IMR-90 (cell line): ENCODE data around the gene JPT2. TPM values are rescaled to one million over a fixed set of nuclear protein-coding genes. Genes with fewer than 3 reads are reported as not detected.

Experiments
- ATAC-seq: fragments of 200-7000 bp; cut with Tn5 transposase; 2 replicates; pipeline ENCODE4 v1.9.1; 2020; ENCODE audit warnings: low read depth, mild to moderate bottlenecking, moderate library complexity
- BruUV-seq: library from RNA; stranded (reverse); fragments of 400-500 nt; replicated peaks from 2 replicates; lab custom pipeline; 2021; lab: Mats Ljungman, UMichigan
- CTCF ChIA-PET: fragments of 300-600 bp; formaldehyde crosslinking; extraction: SDS; loops from one replicate; lab custom pipeline; 2021; ENCODE audit warnings: antibody characterized with exemption; lab: Yijun Ruan, JAX
- POLR2A ChIA-PET: fragments of 300-600 bp; sonication (Branson Sonifier 250); formaldehyde crosslinking; loops from one replicate; lab custom pipeline; 2022; ENCODE audit warnings: antibody characterized with exemption; ENCODE audit not compliant: unreplicated experiment; lab: Charles Lee
- DNase-seq: peaks from one replicate; pipeline ENCODE4 v3.0.0; 2013
- H2AFZ ChIP-seq: replicated peaks from 2 replicates; pipeline ENCODE3; 2013; ENCODE audit warnings: low read length, mild to moderate bottlenecking; ENCODE audit not compliant: poor library complexity
- H2AK5ac ChIP-seq: 2 replicates; pipeline ENCODE4 v1.6.1; 2013; ENCODE audit warnings: low read depth, low read length, inconsistent platforms
- H2AK9ac ChIP-seq: replicated peaks from 2 replicates; pipeline ENCODE3; 2013; ENCODE audit warnings: mild to moderate bottlenecking, low read depth, low read length, moderate library complexity; ENCODE audit not compliant: poor library complexity
- H2BK120ac ChIP-seq: 2 replicates; pipeline ENCODE4 v1.6.1; 2013; ENCODE audit warnings: low read depth, low read length, inconsistent platforms
- H2BK15ac ChIP-seq: 3 replicates; pipeline ENCODE4 v1.6.1; 2013; ENCODE audit warnings: low read depth, low read length, inconsistent platforms
- H2BK20ac ChIP-seq: 2 replicates; pipeline ENCODE4 v1.6.1; 2013; ENCODE audit warnings: low read depth, mild to moderate bottlenecking, inconsistent platforms, low read length, moderate library complexity
- H2BK5ac ChIP-seq: 2 replicates; pipeline ENCODE4 v1.6.1; 2013; ENCODE audit warnings: mild to moderate bottlenecking, low read depth, low read length, inconsistent platforms; ENCODE audit not compliant: poor library complexity, severe bottlenecking
- H3K14ac ChIP-seq: replicated peaks from 2 replicates; pipeline ENCODE4 v1.6.1; 2013; ENCODE audit warnings: low read depth, low read length, inconsistent platforms
- H3K18ac ChIP-seq: 2 replicates; pipeline ENCODE4 v1.6.1; 2013; ENCODE audit warnings: low read depth, low read length, control low read depth
- H3K23ac ChIP-seq: 2 replicates; pipeline ENCODE4 v1.6.1; 2013; ENCODE audit warnings: low read depth, low read length, inconsistent platforms
- H3K27ac ChIP-seq: 2 replicates; pipeline ENCODE4 v1.5.1; 2013; ENCODE audit warnings: mild to moderate bottlenecking, control low read depth, low read length; ENCODE audit not compliant: insufficient read depth
- H3K27me3 ChIP-seq: 2 replicates; pipeline ENCODE4 v1.6.1; 2013; ENCODE audit warnings: low read length; ENCODE audit not compliant: control insufficient read depth, insufficient read depth
- H3K36me3 ChIP-seq: 2 replicates; pipeline ENCODE4 v1.6.1; 2013; ENCODE audit warnings: low read length, mixed read lengths; ENCODE audit not compliant: control insufficient read depth, insufficient read depth
- H3K4ac ChIP-seq: 2 replicates; pipeline ENCODE4 v1.6.1; 2013; ENCODE audit warnings: low read depth, low read length, inconsistent platforms
- H3K4me1 ChIP-seq: 2 replicates; pipeline ENCODE4 v1.6.1; 2013; ENCODE audit warnings: low read length, mixed read lengths; ENCODE audit not compliant: control insufficient read depth, insufficient read depth
- H3K4me2 ChIP-seq: 2 replicates; pipeline ENCODE4 v1.6.1; 2013; ENCODE audit warnings: low read depth, mild to moderate bottlenecking, control low read depth, low read length, moderate library complexity
- H3K4me3 ChIP-seq: 2 replicates; pipeline ENCODE4 v1.5.1; 2013; ENCODE audit warnings: low read depth, mild to moderate bottlenecking, control low read depth, low read length, moderate library complexity; ENCODE audit not compliant: insufficient read depth
- H3K56ac ChIP-seq: 2 replicates; pipeline ENCODE4 v1.6.1; 2013; ENCODE audit warnings: low read length, inconsistent platforms; ENCODE audit not compliant: insufficient read depth; ENCODE audit errors: extremely low read depth
- H3K79me1 ChIP-seq, 2 experiments: 2 replicates each; pipeline ENCODE4 v1.6.1; 2013; ENCODE audit warnings: low read length in 2 of 2, inconsistent platforms in 1 of 2, low read depth in 1 of 2
- H3K9ac ChIP-seq: 2 replicates; pipeline ENCODE4 v1.6.1; 2013; ENCODE audit warnings: low read depth, low read length, control low read depth
- H3K9me1 ChIP-seq: 2 replicates; pipeline ENCODE4 v1.6.1; 2013; ENCODE audit warnings: low read length, inconsistent platforms; ENCODE audit not compliant: insufficient read depth
- H3K9me3 ChIP-seq: 2 replicates; pipeline ENCODE4 v1.6.1; 2013; ENCODE audit warnings: low read length; ENCODE audit not compliant: control insufficient read depth, insufficient read depth
- H4K20me1 ChIP-seq: 2 replicates; pipeline ENCODE4 v1.6.1; 2013; ENCODE audit warnings: low read length, inconsistent platforms; ENCODE audit not compliant: insufficient read depth
- H4K5ac ChIP-seq: 2 replicates; pipeline ENCODE4 v1.6.1; 2013; ENCODE audit warnings: mild to moderate bottlenecking, low read depth, low read length, control low read depth
- H4K8ac ChIP-seq, 2 experiments: 2 replicates each; pipeline ENCODE4 v1.6.1; 2013; ENCODE audit warnings: low read depth in 2 of 2, low read length in 2 of 2, control low read depth in 1 of 2, inconsistent platforms in 1 of 2
- H4K91ac ChIP-seq: 2 replicates; pipeline ENCODE4 v1.6.1; 2013; ENCODE audit warnings: low read depth, low read length, inconsistent platforms; ENCODE audit not compliant: insufficient read depth
- BHLHE40 ChIP-seq: fragments of 150-350 bp; IDR thresholded peaks from 2 replicates; pipeline ENCODE4 v1.6.1; 2016; ENCODE audit warnings: mild to moderate bottlenecking, low read depth, low read length
- CEBPB ChIP-seq: IDR thresholded peaks from 2 replicates; pipeline ENCODE4 v1.6.1; 2012; ENCODE audit warnings: low read depth, low read length, improper control_type of control experiment
- CHD1 ChIP-seq: IDR thresholded peaks from 2 replicates; pipeline ENCODE4 v1.6.1; 2012; ENCODE audit warnings: low read depth, low read length, improper control_type of control experiment
- CTCF ChIP-seq: conservative IDR thresholded peaks from 2 replicates; pipeline ENCODE4 v1.5.1; 2012; ENCODE audit warnings: mild to moderate bottlenecking, low read depth, low read length, improper control_type of control experiment
- ELK1 ChIP-seq: fragments of 150-350 bp; IDR thresholded peaks from 2 replicates; pipeline ENCODE4 v1.6.1; 2016; ENCODE audit warnings: low read depth, mild to moderate bottlenecking, low read length, moderate library complexity, borderline replicate concordance
- FOS ChIP-seq: fragments of 150-350 bp; IDR thresholded peaks from 2 replicates; pipeline ENCODE4 v1.6.1; 2016; ENCODE audit warnings: low read depth, low read length
- MAFK ChIP-seq: IDR thresholded peaks from 2 replicates; pipeline ENCODE4 v1.6.1; 2012; ENCODE audit warnings: low read depth, low read length, improper control_type of control experiment
- MAZ ChIP-seq: IDR thresholded peaks from 2 replicates; pipeline ENCODE4 v1.6.1; 2012; ENCODE audit warnings: low read depth, mild to moderate bottlenecking, low read length, improper control_type of control experiment, moderate library complexity, borderline replicate concordance
- MXI1 ChIP-seq: IDR thresholded peaks from 2 replicates; pipeline ENCODE4 v1.6.1; 2012; ENCODE audit warnings: low read depth, mild to moderate bottlenecking, low read length, moderate library complexity, borderline replicate concordance
- NFE2L2 ChIP-seq: fragments of 150-350 bp; IDR thresholded peaks from 2 replicates; pipeline ENCODE4 v1.6.1; 2016; ENCODE audit warnings: low read depth, mild to moderate bottlenecking, low read length
- POLR2A ChIP-seq: IDR thresholded peaks from 2 replicates; pipeline ENCODE4 v1.6.1; 2012; ENCODE audit warnings: mild to moderate bottlenecking, low read depth, low read length
- RAD21 ChIP-seq: IDR thresholded peaks from 2 replicates; pipeline ENCODE4 v1.6.1; 2012; ENCODE audit warnings: low read length, improper control_type of control experiment
- RCOR1 ChIP-seq: IDR thresholded peaks from 2 replicates; pipeline ENCODE4 v1.6.1; 2012; ENCODE audit warnings: mild to moderate bottlenecking, low read length, improper control_type of control experiment; ENCODE audit not compliant: insufficient replicate concordance
- RFX5 ChIP-seq: IDR thresholded peaks from 2 replicates; pipeline ENCODE4 v1.8.0; 2012; ENCODE audit warnings: low read depth, mild to moderate bottlenecking, low read length, moderate library complexity
- SMC3 ChIP-seq: fragments of 150-350 bp; IDR thresholded peaks from 2 replicates; pipeline ENCODE4 v1.6.1; 2016; ENCODE audit warnings: low read depth, mild to moderate bottlenecking, antibody characterized with exemption, low read length, moderate library complexity
- USF2 ChIP-seq: fragments of 150-350 bp; IDR thresholded peaks from 2 replicates; pipeline ENCODE4 v1.6.1; 2017; ENCODE audit warnings: mild to moderate bottlenecking, antibody characterized with exemption, low read length, low read depth
- WGBS, 2 experiments: methylation state at CpG; one replicate each; pipeline versions ENCODE4 v1.1.5 to v1.1.7; 2013; ENCODE audit warnings: missing lambda C conversion rate in 2 of 2; ENCODE audit not compliant: insufficient read length in 1 of 2; ENCODE audit errors: extremely low coverage in 2 of 2; 5-methylcytosine and 5-hydroxymethylcytosine counted together
- dilution Hi-C: fragments of 300-500 bp; cut with HindIII; formaldehyde crosslinking; loops from one replicate; pipeline ENCODE4 v1.14.3; 2018; ENCODE audit warnings: low sequenced_read_pairs; ENCODE audit not compliant: unreplicated experiment
- in situ Hi-C: fragments of 300-500 bp; cut with MboI; formaldehyde crosslinking; loops from 3 replicates; pipeline ENCODE4 v1.14.3; 2019; ENCODE audit warnings: low sequenced_read_pairs, inconsistent platforms, mixed read lengths
- intact Hi-C: fragments of 100-400 bp; cut with micrococcal nuclease; formaldehyde crosslinking; loops from 2 replicates; pipeline ENCODE4 v1.10.0; 2022
- polyA plus RNA-seq, 3 experiments: library from polyadenylated mRNA; depleted of rRNA; stranded (reverse); fragments of >200 nt; gene quantifications; 2 replicates each; pipeline ENCODE4 v1.2.3, GENCODE V29; 2012; ENCODE audit warnings: low replicate concordance in 1 of 3
- total RNA-seq: library from RNA; depleted of rRNA; stranded (reverse); fragments of >200 nt; gene quantifications from 2 replicates; pipeline ENCODE4 v1.2.3, GENCODE V29; 2012

JPT2 gene
- total and polyA plus RNA-seq, 2 of the 4 experiments (the other 2 are of a cell fraction) = 40.0 to 41.5 TPM

GRCh38 chr16:1643521-1643920, 34.6 kb upstream of the JPT2 start:
- dilution Hi-C loops = no loop called here
- WGBS, 2 experiments = 100% methylated on average over 4 of the region's 12 CpGs; no CpG with 5 or more reads in 1 of the 2 experiments
- Histone ChIP-seq H3K27me3 (no peaks in the 10 kb centered on the region), H3K9ac (no peak overlapping the region), H3K18ac (no peak overlapping the region), H3K4ac (no peak overlapping the region), H2AFZ (no peak overlapping the region), H3K4me1 (peaks cover 3% of the 10 kb centered on the region; the same call in 1 of the 2 replicates), H2BK120ac (no peak overlapping the region), H3K14ac (no peak overlapping the region), H3K27ac (no peak overlapping the region), H4K5ac (no peak overlapping the region), H2BK5ac (no peak overlapping the region), H4K8ac (no peak overlapping the region), H3K9me3 (no peaks in the 10 kb centered on the region), H3K36me3 (peaks cover 66% of the 10 kb centered on the region), H3K4me2 (no peak overlapping the region), H3K56ac (no peak overlapping the region), H2BK15ac (no peak overlapping the region), H3K79me1 (peaks cover 25 to 54% of the 10 kb centered on the region in 2 experiments), H2BK20ac (no peak overlapping the region), H4K91ac (no peak overlapping the region), H3K4me3 (no peak overlapping the region), H3K23ac (no peak overlapping the region), H4K20me1 (peaks cover 34% of the 10 kb centered on the region), H2AK9ac (no peak overlapping the region), H2AK5ac (no peak overlapping the region), H3K9me1 (peaks cover 15% of the 10 kb centered on the region)
- ATAC-seq (no peak), DNase-seq (no peak)
- no TSS peak for BruUV-seq
- intact Hi-C loops = no loop called here
- in situ Hi-C loops = no loop called here
- POLR2A ChIA-PET = no interaction called here
- TF ChIP-seq BHLHE40 = no peak
- no peak for TF ChIP-seq MAZ
- TF ChIP-seq RCOR1 = no peak
- TF ChIP-seq ELK1 = no peak
- TF ChIP-seq FOS = no peak
- TF ChIP-seq CTCF = no peak
- TF ChIP-seq USF2 = no peak
- no peak for TF ChIP-seq RAD21
- TF ChIP-seq SMC3 = no peak
- TF ChIP-seq NFE2L2 = no peak
- TF ChIP-seq CHD1 = no peak
- no peak for TF ChIP-seq MAFK
- TF ChIP-seq MXI1 = no peak
- TF ChIP-seq RFX5 = no peak
- TF ChIP-seq CEBPB = no peak
- TF ChIP-seq POLR2A = no peak
- CTCF ChIA-PET = no interaction called here
